GM19372 (cell line): ENCODE results near the gene KLHDC8A.
"Not testable (repeated sequence)": the region's sequence is repeated elsewhere in the genome, so short reads cannot be mapped to it uniquely, and the experiment has no call there.

Experiments used
- ATAC-seq: cut with Tn5 transposase; IDR thresholded peaks from one replicate; pipeline ENCODE4 v1.9.1; 2021; ENCODE audit warnings: mild to moderate bottlenecking, low read depth, moderate library complexity; ENCODE audit not compliant: unreplicated experiment

KLHDC8A gene

GRCh38 chr1:205356440-205357139 is at the start of gene KLHDC8A:
Gene KLHDC8A, minus strand, starts transcription at chr1:205356922. Its CDS starts 13,318 bp downstream, at chr1:205343604.
- no peak for ATAC-seq

- ATAC-seq = not testable (repeated sequence)
These were observed 49.5 kb upstream of the KLHDC8A start for GRCh38 chr1:205406252-205406651.

GRCh38 chr1:205404484-205404883 is 47.8 kb upstream of the KLHDC8A start:
- ATAC-seq = not testable (repeated sequence)

- no peak for ATAC-seq
These were observed 41.9 kb upstream of the KLHDC8A start for GRCh38 chr1:205398586-205398985.

GRCh38 chr1:205396967-205397616 is 40.4 kb upstream of the KLHDC8A start:
- no peak for ATAC-seq

- no peak for ATAC-seq
These were observed 38.9 kb upstream of the KLHDC8A start for GRCh38 chr1:205395616-205396015.

GRCh38 chr1:205392650-205393049 is 35.9 kb upstream of the KLHDC8A start:
- ATAC-seq = no peak

- no peak for ATAC-seq
These were observed 34.7 kb upstream of the KLHDC8A start for GRCh38 chr1:205391386-205391785.

GRCh38 chr1:205387845-205388244 is 31.1 kb upstream of the KLHDC8A start:
- ATAC-seq = no peak

- not testable (repeated sequence) for ATAC-seq
These were observed 26.3 kb upstream of the KLHDC8A start for GRCh38 chr1:205382990-205383389.

GRCh38 chr1:205382561-205382960 is 25.8 kb upstream of the KLHDC8A start:
- no peak for ATAC-seq

GRCh38 chr1:205381305-205381704 is 24.6 kb upstream of the KLHDC8A start:
- ATAC-seq = no peak

- no peak for ATAC-seq
These were observed 24.2 kb upstream of the KLHDC8A start for GRCh38 chr1:205380882-205381281.

GRCh38 chr1:205379056-205379455 is 22.3 kb upstream of the KLHDC8A start:
- no peak for ATAC-seq

GRCh38 chr1:205377355-205377754 is 20.6 kb upstream of the KLHDC8A start:
- no peak for ATAC-seq

- ATAC-seq = no peak
These were observed 20.0 kb upstream of the KLHDC8A start for GRCh38 chr1:205376739-205377138.

- ATAC-seq = no peak
These were observed 19.3 kb upstream of the KLHDC8A start for GRCh38 chr1:205375835-205376545.

GRCh38 chr1:205374210-205375078 is 17.7 kb upstream of the KLHDC8A start:
- ATAC-seq = no peak

GRCh38 chr1:205373798-205374175 is 17.1 kb upstream of the KLHDC8A start:
- ATAC-seq = no peak

GRCh38 chr1:205373022-205373797 is 16.5 kb upstream of the KLHDC8A start:
- ATAC-seq = no peak
